ENCODE data around the gene SYS1. TPM values are rescaled to one million over a fixed set of nuclear protein-coding genes. Genes with fewer than 3 reads are reported as not detected.
A peak's percentile ranks its signal among the peaks of the same experiment; 100 is the strongest.

Gene SYS1
- polyA plus RNA-seq, 1 of the 3 experiments (the other 2 are of a cell fraction) = 26.5 TPM

- TF ChIP-seq SIN3A (IDR thresholded peaks at IDR 0.05; ENCODE audit: borderline replicate concordance, low read depth, low read length) = no peak
- TF ChIP-seq CTCF (IDR thresholded peaks at IDR 0.05) = no peak
- no peak for TF ChIP-seq GABPA (IDR thresholded peaks at IDR 0.05; ENCODE audit: low read depth)
- TF ChIP-seq EP300 (IDR thresholded peaks at IDR 0.05; ENCODE audit: borderline replicate concordance in 1 of 2, low read depth in 1 of 2, low read length in 1 of 2) = no peak
Measured at GRCh38 chr20:45404438-45404837, 41.5 kb downstream of the SYS1 start (continued).

- WGBS (ENCODE audit: low lambda C conversion rate) = 28% methylated on average over 13 of the region's 49 CpGs
- peak; percentile 75 for DNase-seq
- H2AFZ ChIP-seq (ENCODE audit: low read depth) = peak overlapping the region; percentile 72; the same call in 1 of the 2 replicates
Measured at GRCh38 chr20:45405571-45406259, 42.8 kb downstream of the SYS1 start.

More at GRCh38 chr20:45405571-45406259, 42.8 kb downstream of the SYS1 start:
- Histone ChIP-seq H3K4me2 (peak overlapping the region; percentile 96), H4K20me1 (ENCODE audit: insufficient read depth) (no peaks in the 10 kb centered on the region), H3K4me3 (ENCODE audit: low read depth in 2 of 2, low read length in 1 of 2) (peak overlapping the region; percentile 66 to 76), H3F3A (replicated peaks; ENCODE audit: insufficient read depth) (no peaks in the 10 kb centered on the region), H3K9ac (peak overlapping the region; percentile 57), H3K4me1 (ENCODE audit: control insufficient read depth in 1 of 2, insufficient read depth in 2 of 2, low read depth in 1 of 2, low read length in 1 of 2) (peaks cover 0 to 8% of the 10 kb centered on the region in 2 experiments; a peak in 1 of 4 replicates), H3K9me3 (no peaks in the 10 kb centered on the region), H3K79me2 (ENCODE audit: insufficient read depth) (no peaks in the 10 kb centered on the region), H3K27ac (ENCODE audit: low read depth in 2 of 2, low read length in 1 of 2) (no peak overlapping the region; a peak in 1 of 4 replicates), H3K9me2 (no peaks in the 10 kb centered on the region), H3K27me3 (ENCODE audit: insufficient read depth) (no peaks in the 10 kb centered on the region), H3K36me3 (replicated peaks in 1 of 2; ENCODE audit: control insufficient read depth in 1 of 2, insufficient read depth in 2 of 2, low read length in 1 of 2) (peaks cover 4 to 13% of the 10 kb centered on the region in 2 experiments)
- ChIA-PET POLR2A (interaction anchor here (0.6 to 1.1 kb wide), 2 partner anchors 9 to 43 kb away, joined by 3 read pairs; partner anchors contain the start of gene SYS1), CTCF (interaction anchor here (3.1 to 4.6 kb wide), 3 partner anchors 31 to 44 kb away, joined by 11 to 40 read pairs (median 12); partner anchors contain the start of gene SYS1)
- TF ChIP-seq RFX5 (IDR thresholded peaks at IDR 0.05; ENCODE audit: low read length) (no peak), RXRA (IDR thresholded peaks at IDR 0.05; ENCODE audit: borderline replicate concordance, low read depth) (no peak), FOXJ3 (CRISPR knock-in tag; IDR thresholded peaks at IDR 0.05) (no peak), EZH2phosphoT487 (IDR thresholded peaks at IDR 0.05; ENCODE audit: borderline replicate concordance, low read depth) (no peak), TEAD4 (IDR thresholded peaks at IDR 0.05; ENCODE audit: borderline replicate concordance, insufficient read depth) (no peak), REST (IDR thresholded peaks at IDR 0.05; ENCODE audit: low read depth, low read length) (no peak), SIN3A (IDR thresholded peaks at IDR 0.05; ENCODE audit: borderline replicate concordance, low read depth, low read length) (no peak), MEF2A (IDR thresholded peaks at IDR 0.05; ENCODE audit: borderline replicate concordance, low read depth) (no peak), ELF1 (IDR thresholded peaks at IDR 0.05) (no peak), GATA2 (CRISPR knock-in tag; IDR thresholded peaks at IDR 0.05) (no peak), RAD21 (IDR thresholded peaks at IDR 0.05; ENCODE audit: low read length) (no peak), SMC3 (IDR thresholded peaks at IDR 0.05; ENCODE audit: low read depth, low read length) (no peak), IRF3 (IDR thresholded peaks at IDR 0.05; ENCODE audit: low read depth, low read length) (no peak), TAF1 (IDR thresholded peaks at IDR 0.05; ENCODE audit: borderline replicate concordance, low read depth, low read length) (no peak)
